OCI-M2 (cell line): ENCODE data around the gene ESPL1.
"Not testable (repeated sequence)": the region's sequence is repeated elsewhere in the genome, so short reads cannot be mapped to it uniquely, and the experiment has no call there.

ENCODE experiments used
- DNase-seq: peaks from one replicate; lab custom pipeline; 2025; ENCODE audit not compliant: unreplicated experiment; lab: John Stamatoyannopoulos, UW

The ESPL1 gene

GRCh38 chr12:53297106-53297505, 29.0 kb downstream of the ESPL1 start:
- not testable (repeated sequence) for DNase-seq

GRCh38 chr12:53298164-53298563, 30.1 kb downstream of the ESPL1 start:
- DNase-seq, result no peak

DNA sequence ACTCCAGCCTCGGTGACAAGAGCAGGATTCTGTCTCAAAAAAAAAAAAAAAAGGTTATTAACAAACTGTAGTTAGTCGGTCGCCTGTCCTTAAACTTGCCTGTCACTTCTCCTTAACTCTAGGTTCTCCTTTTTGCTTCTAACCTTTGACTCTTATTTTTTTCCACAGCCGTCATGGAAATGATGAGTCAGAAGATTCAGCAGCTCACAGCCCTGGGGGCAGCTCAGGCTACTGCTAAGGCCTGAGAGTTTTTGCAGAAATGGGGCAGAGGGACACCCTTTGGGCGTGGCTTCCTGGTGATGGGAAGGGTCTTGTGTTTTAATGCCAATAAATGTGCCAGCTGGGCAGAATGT, 31.0 kb downstream of the ESPL1 start:
- DNase-seq, result no peak

GRCh38 chr12:53299454-53300180, 31.5 kb downstream of the ESPL1 start, which contains the start of gene MYG1:
Gene MYG1 (plus strand): TSS chr12:53299695. CDS start chr12:53299738, 43 bp downstream.
- DNase-seq, result peak; percentile 32

GRCh38 chr12:53300187-53300586, 32.1 kb downstream of the ESPL1 start:
- DNase-seq, result no peak

DNA sequence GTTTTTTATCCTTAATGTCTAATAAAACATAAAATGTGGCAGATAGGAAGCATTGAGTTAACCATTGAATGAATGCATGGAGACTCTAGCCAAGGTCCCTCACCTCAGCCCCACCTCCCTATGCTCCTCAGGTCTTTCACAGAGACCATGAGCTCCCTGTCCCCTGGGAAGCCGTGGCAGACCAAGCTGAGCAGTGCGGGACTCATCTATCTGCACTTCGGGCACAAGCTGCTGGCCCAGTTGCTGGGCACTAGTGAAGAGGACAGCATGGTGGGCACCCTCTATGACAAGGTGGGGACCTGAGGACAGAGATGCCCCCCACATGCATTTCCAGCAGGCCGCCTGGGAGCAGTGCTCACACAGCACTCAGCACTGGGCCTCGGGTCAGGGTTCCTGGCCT, 34.8 kb downstream of the ESPL1 start:
- DNase-seq, result no peak

- no peak for DNase-seq
These were observed 38.7 kb downstream of the ESPL1 start for GRCh38 chr12:53306826-53307225.

DNA sequence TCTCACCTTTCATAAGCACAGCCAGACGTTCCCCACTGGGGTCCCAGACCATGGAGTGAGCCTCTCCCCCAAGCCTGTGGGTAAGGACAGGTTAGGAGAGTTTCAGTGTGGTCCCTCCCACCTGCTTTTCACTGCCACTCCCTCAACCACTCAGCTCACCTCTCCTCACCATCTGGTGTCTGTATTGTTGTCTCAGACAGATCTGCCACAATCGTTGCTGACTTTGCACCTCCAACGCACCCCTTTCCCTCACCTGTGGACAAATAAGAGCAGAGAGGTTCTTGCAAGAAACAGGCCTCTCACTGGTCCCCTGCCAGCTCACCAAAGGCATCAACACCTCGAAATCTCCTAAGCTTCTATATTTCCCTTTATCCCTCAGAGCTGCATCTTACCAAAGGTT, 40.2 kb downstream of the ESPL1 start:
- DNase-seq, result no peak

- DNase-seq, result no peak
These were observed 45.9 kb downstream of the ESPL1 start for GRCh38 chr12:53313996-53314395.

DNA sequence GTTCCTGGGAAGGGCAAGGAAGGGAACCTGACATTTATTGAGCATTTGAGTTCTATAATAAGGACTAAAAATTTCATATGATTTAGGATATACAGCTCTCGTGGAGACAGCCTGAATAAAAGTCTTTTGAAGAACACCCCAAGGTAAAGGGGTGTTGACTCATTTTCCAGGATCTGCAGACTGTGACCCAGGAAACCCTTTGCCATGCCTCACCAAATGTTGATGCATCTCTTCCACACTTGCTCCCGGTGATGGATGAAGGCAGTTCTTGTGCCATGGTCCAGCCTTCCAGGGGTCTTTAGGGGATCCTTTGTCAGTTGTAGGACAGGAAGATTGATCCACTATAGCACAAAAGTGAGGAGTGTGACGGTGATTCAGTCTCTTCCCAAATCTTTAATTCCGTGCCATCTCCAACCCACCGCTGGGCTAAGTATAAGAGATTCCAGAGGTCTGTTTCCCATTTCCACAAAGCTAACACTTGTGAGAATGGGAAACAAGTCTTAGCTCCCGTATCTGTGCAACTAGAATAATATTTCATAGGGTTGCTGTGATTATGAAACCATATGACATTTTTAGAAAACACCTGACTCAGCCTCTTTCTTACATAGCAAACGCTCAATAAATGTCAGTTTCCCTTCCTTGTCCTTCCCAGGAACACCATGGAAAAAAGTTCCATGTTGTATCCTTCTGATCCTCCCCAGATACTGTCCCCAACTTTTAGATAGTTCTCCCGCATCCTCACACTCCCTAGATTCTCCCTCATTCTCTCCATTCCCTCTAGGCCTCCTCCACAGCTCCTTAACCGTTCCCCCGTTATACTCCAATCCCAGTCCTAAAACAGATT, 52.5 kb downstream of the ESPL1 start:
- DNase-seq, result no peak

DNA sequence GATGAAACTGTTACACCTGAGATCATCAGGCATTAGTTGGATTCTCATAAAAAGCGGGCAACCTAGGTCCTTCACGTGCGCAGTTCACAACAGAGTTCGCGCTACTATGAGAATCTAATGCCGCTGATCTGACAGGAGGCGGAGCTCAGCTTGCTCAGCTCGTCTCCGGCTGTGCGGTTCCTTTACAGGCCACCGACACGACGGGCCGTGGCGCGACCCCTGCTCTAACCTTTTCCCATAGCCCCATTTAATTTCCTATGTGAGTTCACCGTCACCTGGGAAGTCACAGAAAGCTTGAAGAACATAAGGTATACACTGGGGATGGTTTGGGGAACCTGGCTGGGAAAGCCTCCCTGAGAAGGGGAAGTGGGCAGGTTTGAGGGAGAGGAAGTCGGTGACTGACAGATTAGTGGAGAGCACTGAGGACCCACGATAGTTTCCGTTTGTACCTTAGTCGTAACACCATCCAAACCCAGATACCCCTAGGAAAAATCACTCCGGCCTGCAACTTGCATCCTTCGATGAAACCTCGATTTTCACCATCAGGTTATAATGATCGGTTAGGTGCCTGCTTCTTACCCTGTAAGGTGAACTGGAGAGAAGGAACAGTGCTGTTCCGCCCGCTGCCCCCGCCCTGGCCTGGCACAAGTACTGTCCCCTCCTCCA, 56.1 kb downstream of the ESPL1 start:
- DNase-seq, result no peak

DNA sequence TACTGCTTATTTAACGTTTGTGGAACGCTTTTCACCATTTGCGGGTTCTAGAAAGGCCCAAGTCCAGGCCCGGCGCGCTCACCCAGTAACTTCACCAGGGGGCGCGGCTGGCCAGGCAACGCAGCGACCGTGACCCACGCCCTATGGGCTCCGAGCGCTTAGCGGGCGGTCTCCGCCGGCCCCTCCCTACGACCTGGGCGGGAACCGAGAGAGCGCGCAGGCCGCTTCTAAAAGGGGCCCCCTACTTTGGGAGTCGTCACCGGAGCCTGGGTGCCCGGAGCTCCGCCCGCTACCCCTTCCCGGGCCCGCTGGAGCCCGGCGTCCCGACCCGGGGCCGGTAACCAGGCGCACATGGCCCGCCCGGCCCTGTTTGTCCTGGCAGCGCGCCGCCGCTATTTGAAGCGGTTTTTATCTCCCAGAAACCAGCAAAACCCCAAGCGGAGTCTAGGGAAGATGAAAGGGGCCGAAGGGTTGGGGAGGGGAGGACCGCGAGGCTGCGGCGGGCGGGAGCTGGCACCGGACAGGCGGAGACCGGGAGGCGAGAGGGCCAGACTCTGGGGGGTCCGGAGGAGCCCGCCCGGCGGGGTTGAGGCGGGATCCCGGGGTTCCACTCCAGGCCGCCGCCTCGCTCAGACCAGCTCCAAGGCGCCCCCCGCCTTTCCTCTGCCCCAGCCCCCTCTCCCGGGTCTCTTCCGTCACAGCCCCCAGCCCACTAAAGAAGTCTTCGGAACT, 56.8 kb downstream of the ESPL1 start:
- peak; percentile 21 for DNase-seq

GRCh38 chr12:53325511-53326061, 57.5 kb downstream of the ESPL1 start:
- no peak for DNase-seq

DNA sequence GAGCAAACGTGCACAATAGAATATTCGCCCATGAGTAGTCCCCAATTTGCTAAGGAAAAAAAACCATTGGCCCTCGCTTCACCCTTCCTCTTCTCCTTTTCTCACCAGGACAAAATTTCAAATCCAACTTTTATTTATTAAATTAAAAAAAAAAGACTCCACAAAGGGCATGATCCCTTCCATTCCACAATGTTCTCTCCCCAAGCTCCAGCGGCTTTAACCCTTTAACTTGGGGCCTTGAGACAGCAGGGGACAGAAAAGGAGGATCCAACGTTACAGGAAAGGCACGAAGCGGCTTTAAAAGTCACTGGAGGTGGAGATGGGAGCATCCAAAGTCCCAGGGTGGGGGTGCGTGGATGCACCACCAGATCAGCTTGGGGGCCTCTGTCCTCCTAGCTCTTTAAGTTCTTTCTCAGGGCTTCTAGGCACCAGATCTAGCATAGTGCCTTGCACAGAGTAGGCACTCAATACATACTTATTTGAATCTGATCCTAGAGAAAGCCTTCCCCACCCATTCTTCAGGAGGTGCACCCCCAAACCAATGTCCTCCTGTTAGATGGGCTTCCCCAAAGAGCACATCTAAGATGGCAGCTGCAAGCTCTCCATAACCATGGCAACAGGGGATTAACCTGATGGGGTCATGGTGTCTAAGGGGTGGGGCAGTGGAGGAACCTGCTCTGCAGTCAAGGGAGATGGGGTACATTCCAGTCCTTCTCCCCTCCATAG, 58.5 kb downstream of the ESPL1 start:
- no peak for DNase-seq

- no peak for DNase-seq
These were observed 59.4 kb downstream of the ESPL1 start for GRCh38 chr12:53327435-53328042.

DNA sequence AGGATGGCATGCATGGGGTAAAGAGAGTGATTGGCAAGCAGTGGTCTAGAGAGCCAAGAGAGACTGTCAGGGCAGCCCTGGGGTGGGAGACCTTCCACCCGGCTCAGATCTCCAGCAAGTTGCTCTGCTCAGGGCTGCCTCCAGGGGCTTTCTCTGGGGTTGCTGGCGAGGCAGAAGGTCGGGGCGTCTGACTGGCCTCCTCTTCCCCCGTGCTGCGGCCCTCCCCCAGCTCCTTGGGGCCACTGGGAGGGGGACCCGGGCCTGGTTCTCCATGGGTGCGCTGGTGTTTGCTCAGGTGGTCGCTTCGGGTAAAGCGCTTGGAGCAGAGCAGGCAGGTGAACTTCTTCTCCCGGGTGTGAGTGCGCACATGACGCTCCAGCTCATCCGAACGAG, 59.9 kb downstream of the ESPL1 start:
- no peak for DNase-seq

DNA sequence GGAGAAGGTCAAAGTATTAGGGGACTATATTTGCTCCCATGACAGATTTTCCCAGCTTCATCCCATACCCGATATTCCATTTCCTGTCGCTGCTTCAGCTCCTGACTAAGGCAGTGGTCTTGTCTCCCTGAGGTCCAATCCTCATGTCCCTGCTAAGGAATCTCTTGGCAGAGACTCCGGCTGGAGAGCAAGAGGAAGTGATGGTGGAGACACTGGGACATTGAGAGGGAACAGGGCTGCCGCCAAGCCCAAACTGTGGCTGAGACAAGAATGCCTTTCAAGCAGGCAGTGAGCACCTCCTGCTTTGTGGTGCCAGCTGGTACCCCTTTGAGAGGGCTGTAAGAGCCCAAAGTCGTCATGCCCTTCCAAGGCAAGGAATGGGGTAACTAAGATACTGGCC, 62.6 kb downstream of the ESPL1 start:
- no peak for DNase-seq

- DNase-seq, result not testable (repeated sequence)
These were observed 64.2 kb downstream of the ESPL1 start for GRCh38 chr12:53332339-53332738.

DNA sequence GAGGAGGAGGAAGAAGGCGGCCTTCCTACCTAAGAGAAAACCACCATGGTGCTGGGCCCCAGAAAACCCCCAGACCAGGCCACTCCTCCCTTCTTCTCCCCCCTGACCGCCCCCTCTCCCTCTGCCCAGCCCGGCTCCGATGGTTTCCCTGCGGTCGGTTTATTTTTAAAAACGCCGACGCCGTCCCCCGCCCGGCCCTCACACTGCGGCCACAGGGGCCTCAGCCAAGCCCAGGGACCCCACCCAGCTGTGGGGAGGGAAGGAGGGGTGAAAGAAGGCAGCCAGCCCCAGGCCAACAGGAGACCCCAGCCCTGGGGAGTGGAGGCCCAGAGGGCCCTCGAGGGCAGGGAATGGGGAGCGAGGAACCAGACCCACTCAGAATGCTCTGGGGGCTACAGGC, 64.6 kb downstream of the ESPL1 start:
- DNase-seq, result no peak

DNA sequence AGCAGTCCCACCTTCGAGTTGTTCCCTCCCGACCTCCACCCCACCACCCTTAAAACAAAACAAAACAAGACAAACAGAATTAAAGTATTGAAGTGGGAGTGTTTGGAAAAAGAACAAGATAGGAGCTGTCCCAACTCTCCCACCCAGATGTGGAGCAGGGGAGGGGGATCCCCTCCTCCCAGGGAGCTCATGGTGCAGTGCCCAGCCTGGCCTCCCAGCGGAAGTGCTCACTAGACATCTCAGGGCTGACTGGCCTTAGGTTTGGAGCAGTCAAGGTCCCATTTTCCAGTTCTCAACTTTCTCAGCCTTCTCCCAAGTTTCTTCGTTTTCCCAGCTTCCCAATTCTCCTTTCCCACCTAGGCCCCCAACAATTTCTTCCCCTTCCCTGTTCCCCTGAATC, 65.2 kb downstream of the ESPL1 start:
- no peak for DNase-seq
